ENCODE data around the gene ZNF491.

The ZNF491 gene

GRCh38 chr19:11754663-11755062 is 43.7 kb upstream of the ZNF491 start:
- TF ChIP-seq TCF12 (IDR thresholded peaks at IDR 0.05; ENCODE audit: low read depth) (no peak), TAF1 (IDR thresholded peaks at IDR 0.05; ENCODE audit: low read depth) (no peak), NFIC (IDR thresholded peaks at IDR 0.05) (no peak), ZBTB7A (IDR thresholded peaks at IDR 0.05; ENCODE audit: low read depth) (no peak), EGR1 (IDR thresholded peaks at IDR 0.05) (no peak), CREB1 (IDR thresholded peaks at IDR 0.05; ENCODE audit: low read depth) (no peak), MAX (IDR thresholded peaks at IDR 0.05) (no peak)
- TF ChIP-seq, protein P1, sequence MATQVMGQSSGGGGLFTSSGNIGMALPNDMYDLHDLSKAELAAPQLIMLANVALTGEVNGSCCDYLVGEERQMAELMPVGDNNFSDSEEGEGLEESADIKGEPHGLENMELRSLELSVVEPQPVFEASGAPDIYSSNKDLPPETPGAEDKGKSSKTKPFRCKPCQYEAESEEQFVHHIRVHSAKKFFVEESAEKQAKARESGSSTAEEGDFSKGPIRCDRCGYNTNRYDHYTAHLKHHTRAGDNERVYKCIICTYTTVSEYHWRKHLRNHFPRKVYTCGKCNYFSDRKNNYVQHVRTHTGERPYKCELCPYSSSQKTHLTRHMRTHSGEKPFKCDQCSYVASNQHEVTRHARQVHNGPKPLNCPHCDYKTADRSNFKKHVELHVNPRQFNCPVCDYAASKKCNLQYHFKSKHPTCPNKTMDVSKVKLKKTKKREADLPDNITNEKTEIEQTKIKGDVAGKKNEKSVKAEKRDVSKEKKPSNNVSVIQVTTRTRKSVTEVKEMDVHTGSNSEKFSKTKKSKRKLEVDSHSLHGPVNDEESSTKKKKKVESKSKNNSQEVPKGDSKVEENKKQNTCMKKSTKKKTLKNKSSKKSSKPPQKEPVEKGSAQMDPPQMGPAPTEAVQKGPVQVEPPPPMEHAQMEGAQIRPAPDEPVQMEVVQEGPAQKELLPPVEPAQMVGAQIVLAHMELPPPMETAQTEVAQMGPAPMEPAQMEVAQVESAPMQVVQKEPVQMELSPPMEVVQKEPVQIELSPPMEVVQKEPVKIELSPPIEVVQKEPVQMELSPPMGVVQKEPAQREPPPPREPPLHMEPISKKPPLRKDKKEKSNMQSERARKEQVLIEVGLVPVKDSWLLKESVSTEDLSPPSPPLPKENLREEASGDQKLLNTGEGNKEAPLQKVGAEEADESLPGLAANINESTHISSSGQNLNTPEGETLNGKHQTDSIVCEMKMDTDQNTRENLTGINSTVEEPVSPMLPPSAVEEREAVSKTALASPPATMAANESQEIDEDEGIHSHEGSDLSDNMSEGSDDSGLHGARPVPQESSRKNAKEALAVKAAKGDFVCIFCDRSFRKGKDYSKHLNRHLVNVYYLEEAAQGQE (IDR thresholded peaks at IDR 0.05; ENCODE audit: low read depth), result no peak

DNA sequence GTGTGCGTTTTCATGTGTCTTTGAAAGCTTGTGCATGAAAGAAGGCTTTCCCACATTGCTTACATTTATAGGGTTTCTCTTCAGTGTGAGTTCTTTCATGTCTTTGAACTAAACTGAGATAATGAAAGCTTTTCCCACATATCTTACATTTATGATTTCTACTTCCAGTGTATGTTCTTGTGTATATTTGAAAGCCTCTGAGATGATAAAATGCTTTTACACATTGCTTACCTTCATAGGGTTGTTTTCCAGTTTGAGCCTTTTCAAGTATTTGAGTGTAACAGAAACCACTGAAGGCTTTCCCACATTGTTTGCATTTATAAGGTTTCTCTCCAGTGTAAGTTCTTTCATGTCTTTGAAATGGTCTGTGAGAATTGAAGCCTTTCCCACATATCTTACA is 41.4 kb upstream of the ZNF491 start:
- TF ChIP-seq TCF12 (IDR thresholded peaks at IDR 0.05; ENCODE audit: low read depth) (no peak), TAF1 (IDR thresholded peaks at IDR 0.05; ENCODE audit: low read depth) (no peak), ZBTB7A (IDR thresholded peaks at IDR 0.05; ENCODE audit: low read depth) (no peak), MAX (IDR thresholded peaks at IDR 0.05) (no peak), CREB1 (IDR thresholded peaks at IDR 0.05; ENCODE audit: low read depth) (no peak), FOXM1 (IDR thresholded peaks at IDR 0.05; ENCODE audit: borderline replicate concordance, low read depth) (no peak), RAD21 (IDR thresholded peaks at IDR 0.05; ENCODE audit: low read depth) (no peak)
- TF ChIP-seq, protein P1 (IDR thresholded peaks at IDR 0.05; ENCODE audit: low read depth), result no peak

DNA sequence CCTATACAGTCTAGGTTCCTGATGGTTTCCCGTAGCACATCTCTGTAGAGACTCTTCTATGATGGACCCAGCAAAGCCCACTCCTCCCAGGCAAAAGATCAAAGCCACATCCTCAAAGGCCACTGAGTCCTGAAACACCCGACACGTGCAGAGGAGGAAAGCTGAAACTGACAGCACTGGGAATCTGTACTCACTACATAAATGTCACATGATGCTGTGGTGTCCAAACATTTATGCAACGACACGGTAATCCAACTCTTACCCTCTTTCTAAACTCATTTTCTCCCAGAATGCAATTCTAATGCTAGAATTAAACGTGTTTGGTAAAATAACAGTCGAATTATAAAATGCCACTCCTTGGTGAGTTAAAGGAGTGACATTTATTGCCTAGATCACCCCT is 38.5 kb upstream of the ZNF491 start:
- TF ChIP-seq RAD21 (IDR thresholded peaks at IDR 0.05; ENCODE audit: low read depth), result no peak
- no peak for TF ChIP-seq NFIC (IDR thresholded peaks at IDR 0.05)
- TF ChIP-seq EP300 (IDR thresholded peaks at IDR 0.05; ENCODE audit: borderline replicate concordance), result no peak
- TF ChIP-seq CEBPB (IDR thresholded peaks at IDR 0.05), result no peak
- no peak for TF ChIP-seq EGR1 (IDR thresholded peaks at IDR 0.05)
- no peak for TF ChIP-seq TCF12 (IDR thresholded peaks at IDR 0.05; ENCODE audit: low read depth)
- TF ChIP-seq MAX (IDR thresholded peaks at IDR 0.05), result no peak
- TF ChIP-seq, protein P2, sequence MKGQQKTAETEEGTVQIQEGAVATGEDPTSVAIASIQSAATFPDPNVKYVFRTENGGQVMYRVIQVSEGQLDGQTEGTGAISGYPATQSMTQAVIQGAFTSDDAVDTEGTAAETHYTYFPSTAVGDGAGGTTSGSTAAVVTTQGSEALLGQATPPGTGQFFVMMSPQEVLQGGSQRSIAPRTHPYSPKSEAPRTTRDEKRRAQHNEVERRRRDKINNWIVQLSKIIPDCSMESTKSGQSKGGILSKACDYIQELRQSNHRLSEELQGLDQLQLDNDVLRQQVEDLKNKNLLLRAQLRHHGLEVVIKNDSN (IDR thresholded peaks at IDR 0.05), result no peak
- no peak for TF ChIP-seq CREB1 (IDR thresholded peaks at IDR 0.05; ENCODE audit: low read depth)
- TF ChIP-seq, protein P1 (IDR thresholded peaks at IDR 0.05; ENCODE audit: low read depth), result no peak
- TF ChIP-seq YY1 (IDR thresholded peaks at IDR 0.05; ENCODE audit: low read depth), result no peak
- no peak for TF ChIP-seq FOXM1 (IDR thresholded peaks at IDR 0.05; ENCODE audit: borderline replicate concordance, low read depth)
- TF ChIP-seq ZBTB7A (IDR thresholded peaks at IDR 0.05; ENCODE audit: low read depth), result no peak
- TF ChIP-seq TAF1 (IDR thresholded peaks at IDR 0.05; ENCODE audit: low read depth), result no peak
- no peak for TF ChIP-seq TEAD4 (IDR thresholded peaks at IDR 0.05)

GRCh38 chr19:11763117-11763516 is 35.2 kb upstream of the ZNF491 start:
- TF ChIP-seq, protein P1 (IDR thresholded peaks at IDR 0.05; ENCODE audit: low read depth), result no peak
- TF ChIP-seq ZBTB7A (IDR thresholded peaks at IDR 0.05; ENCODE audit: low read depth) (no peak), CREB1 (IDR thresholded peaks at IDR 0.05; ENCODE audit: low read depth) (no peak), EGR1 (IDR thresholded peaks at IDR 0.05) (no peak), YY1 (IDR thresholded peaks at IDR 0.05; ENCODE audit: low read depth) (no peak), EP300 (IDR thresholded peaks at IDR 0.05; ENCODE audit: borderline replicate concordance) (no peak), NFIC (IDR thresholded peaks at IDR 0.05) (no peak), RAD21 (IDR thresholded peaks at IDR 0.05; ENCODE audit: low read depth) (no peak), TCF12 (IDR thresholded peaks at IDR 0.05; ENCODE audit: low read depth) (no peak), TEAD4 (IDR thresholded peaks at IDR 0.05) (no peak), CEBPB (IDR thresholded peaks at IDR 0.05) (no peak), FOXM1 (IDR thresholded peaks at IDR 0.05; ENCODE audit: borderline replicate concordance, low read depth) (no peak), MAX (IDR thresholded peaks at IDR 0.05) (no peak), TAF1 (IDR thresholded peaks at IDR 0.05; ENCODE audit: low read depth) (no peak)
- TF ChIP-seq, protein P2 (IDR thresholded peaks at IDR 0.05), result no peak
